ENCODE measurements around the gene SMIM21. TPM values are rescaled to one million over a fixed set of nuclear protein-coding genes. Genes with fewer than 3 reads are reported as not detected.

SMIM21 gene
- total and polyA plus RNA-seq, 2 of the 8 experiments (the other 6 are each of a cell fraction or from before 2014, with no cell fraction given), result not detected

DNA sequence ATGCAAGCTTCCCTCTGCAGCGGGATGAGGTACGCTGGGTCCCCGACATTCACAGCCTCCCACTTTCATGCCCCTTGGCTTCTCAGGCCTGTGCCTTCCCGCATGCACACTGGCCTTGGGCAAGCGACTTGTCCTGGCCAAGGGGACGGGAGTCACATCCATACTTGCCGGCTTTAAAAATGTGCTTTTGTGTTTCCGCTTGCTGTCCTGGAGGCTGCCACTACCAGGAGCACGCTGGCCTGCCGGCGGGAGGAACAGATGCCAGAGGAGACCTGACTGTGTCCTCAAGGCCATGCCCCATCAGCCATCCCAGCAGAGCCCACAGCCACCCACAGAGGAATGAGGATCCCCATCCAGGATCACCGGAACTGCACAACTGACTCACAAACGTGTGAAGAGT, 36.9 kb upstream of the SMIM21 start (continued):
- TF ChIP-seq, protein P1, sequence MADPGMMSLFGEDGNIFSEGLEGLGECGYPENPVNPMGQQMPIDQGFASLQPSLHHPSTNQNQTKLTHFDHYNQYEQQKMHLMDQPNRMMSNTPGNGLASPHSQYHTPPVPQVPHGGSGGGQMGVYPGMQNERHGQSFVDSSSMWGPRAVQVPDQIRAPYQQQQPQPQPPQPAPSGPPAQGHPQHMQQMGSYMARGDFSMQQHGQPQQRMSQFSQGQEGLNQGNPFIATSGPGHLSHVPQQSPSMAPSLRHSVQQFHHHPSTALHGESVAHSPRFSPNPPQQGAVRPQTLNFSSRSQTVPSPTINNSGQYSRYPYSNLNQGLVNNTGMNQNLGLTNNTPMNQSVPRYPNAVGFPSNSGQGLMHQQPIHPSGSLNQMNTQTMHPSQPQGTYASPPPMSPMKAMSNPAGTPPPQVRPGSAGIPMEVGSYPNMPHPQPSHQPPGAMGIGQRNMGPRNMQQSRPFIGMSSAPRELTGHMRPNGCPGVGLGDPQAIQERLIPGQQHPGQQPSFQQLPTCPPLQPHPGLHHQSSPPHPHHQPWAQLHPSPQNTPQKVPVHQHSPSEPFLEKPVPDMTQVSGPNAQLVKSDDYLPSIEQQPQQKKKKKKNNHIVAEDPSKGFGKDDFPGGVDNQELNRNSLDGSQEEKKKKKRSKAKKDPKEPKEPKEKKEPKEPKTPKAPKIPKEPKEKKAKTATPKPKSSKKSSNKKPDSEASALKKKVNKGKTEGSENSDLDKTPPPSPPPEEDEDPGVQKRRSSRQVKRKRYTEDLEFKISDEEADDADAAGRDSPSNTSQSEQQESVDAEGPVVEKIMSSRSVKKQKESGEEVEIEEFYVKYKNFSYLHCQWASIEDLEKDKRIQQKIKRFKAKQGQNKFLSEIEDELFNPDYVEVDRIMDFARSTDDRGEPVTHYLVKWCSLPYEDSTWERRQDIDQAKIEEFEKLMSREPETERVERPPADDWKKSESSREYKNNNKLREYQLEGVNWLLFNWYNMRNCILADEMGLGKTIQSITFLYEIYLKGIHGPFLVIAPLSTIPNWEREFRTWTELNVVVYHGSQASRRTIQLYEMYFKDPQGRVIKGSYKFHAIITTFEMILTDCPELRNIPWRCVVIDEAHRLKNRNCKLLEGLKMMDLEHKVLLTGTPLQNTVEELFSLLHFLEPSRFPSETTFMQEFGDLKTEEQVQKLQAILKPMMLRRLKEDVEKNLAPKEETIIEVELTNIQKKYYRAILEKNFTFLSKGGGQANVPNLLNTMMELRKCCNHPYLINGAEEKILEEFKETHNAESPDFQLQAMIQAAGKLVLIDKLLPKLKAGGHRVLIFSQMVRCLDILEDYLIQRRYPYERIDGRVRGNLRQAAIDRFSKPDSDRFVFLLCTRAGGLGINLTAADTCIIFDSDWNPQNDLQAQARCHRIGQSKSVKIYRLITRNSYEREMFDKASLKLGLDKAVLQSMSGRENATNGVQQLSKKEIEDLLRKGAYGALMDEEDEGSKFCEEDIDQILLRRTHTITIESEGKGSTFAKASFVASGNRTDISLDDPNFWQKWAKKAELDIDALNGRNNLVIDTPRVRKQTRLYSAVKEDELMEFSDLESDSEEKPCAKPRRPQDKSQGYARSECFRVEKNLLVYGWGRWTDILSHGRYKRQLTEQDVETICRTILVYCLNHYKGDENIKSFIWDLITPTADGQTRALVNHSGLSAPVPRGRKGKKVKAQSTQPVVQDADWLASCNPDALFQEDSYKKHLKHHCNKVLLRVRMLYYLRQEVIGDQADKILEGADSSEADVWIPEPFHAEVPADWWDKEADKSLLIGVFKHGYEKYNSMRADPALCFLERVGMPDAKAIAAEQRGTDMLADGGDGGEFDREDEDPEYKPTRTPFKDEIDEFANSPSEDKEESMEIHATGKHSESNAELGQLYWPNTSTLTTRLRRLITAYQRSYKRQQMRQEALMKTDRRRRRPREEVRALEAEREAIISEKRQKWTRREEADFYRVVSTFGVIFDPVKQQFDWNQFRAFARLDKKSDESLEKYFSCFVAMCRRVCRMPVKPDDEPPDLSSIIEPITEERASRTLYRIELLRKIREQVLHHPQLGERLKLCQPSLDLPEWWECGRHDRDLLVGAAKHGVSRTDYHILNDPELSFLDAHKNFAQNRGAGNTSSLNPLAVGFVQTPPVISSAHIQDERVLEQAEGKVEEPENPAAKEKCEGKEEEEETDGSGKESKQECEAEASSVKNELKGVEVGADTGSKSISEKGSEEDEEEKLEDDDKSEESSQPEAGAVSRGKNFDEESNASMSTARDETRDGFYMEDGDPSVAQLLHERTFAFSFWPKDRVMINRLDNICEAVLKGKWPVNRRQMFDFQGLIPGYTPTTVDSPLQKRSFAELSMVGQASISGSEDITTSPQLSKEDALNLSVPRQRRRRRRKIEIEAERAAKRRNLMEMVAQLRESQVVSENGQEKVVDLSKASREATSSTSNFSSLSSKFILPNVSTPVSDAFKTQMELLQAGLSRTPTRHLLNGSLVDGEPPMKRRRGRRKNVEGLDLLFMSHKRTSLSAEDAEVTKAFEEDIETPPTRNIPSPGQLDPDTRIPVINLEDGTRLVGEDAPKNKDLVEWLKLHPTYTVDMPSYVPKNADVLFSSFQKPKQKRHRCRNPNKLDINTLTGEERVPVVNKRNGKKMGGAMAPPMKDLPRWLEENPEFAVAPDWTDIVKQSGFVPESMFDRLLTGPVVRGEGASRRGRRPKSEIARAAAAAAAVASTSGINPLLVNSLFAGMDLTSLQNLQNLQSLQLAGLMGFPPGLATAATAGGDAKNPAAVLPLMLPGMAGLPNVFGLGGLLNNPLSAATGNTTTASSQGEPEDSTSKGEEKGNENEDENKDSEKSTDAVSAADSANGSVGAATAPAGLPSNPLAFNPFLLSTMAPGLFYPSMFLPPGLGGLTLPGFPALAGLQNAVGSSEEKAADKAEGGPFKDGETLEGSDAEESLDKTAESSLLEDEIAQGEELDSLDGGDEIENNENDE (IDR thresholded peaks at IDR 0.05; ENCODE audit: insufficient replicate concordance, low read length), result no peak
- no peak for TF ChIP-seq POLR2A (IDR thresholded peaks at IDR 0.05; ENCODE audit: control extremely low read depth in 1 of 2, low read depth in 2 of 2, low read length in 2 of 2)
- no peak for TF ChIP-seq SP4 (IDR thresholded peaks at IDR 0.05; ENCODE audit: low read length)
- no peak for TF ChIP-seq CREB1 (IDR thresholded peaks at IDR 0.05)
- TF ChIP-seq RBBP5 (IDR thresholded peaks at IDR 0.05; ENCODE audit: borderline replicate concordance, low read depth, low read length), result no peak
- no peak for TF ChIP-seq BACH1 (IDR thresholded peaks at IDR 0.05; ENCODE audit: low read length)
- no peak for TF ChIP-seq SIRT6 (IDR thresholded peaks at IDR 0.05; ENCODE audit: low read length)
- no peak for TF ChIP-seq NANOG (IDR thresholded peaks at IDR 0.05; ENCODE audit: insufficient read depth, low read depth, low read length, poor library complexity, severe bottlenecking)
- TF ChIP-seq CEBPB (IDR thresholded peaks at IDR 0.05; ENCODE audit: low read depth, low read length), result no peak
- no peak for TF ChIP-seq JUND (IDR thresholded peaks at IDR 0.05; ENCODE audit: low read length)
- TF ChIP-seq POLR2AphosphoS5 (IDR thresholded peaks at IDR 0.05; ENCODE audit: low read depth, low read length), result no peak
- TF ChIP-seq YY1 (IDR thresholded peaks at IDR 0.05; ENCODE audit: low read depth, low read length), result no peak
- no peak for TF ChIP-seq EGR1 (IDR thresholded peaks at IDR 0.05; ENCODE audit: borderline replicate concordance, low read depth, low read length)
